GM18868 (cell line): ENCODE results near the gene ALK.
"Not testable (repeated sequence)": the region's sequence is repeated elsewhere in the genome, so short reads cannot be mapped to it uniquely, and the experiment has no call there.

Experiments used
- ATAC-seq: cut with Tn5 transposase; IDR thresholded peaks from one replicate; pipeline ENCODE4 v1.9.1; 2021; ENCODE audit warnings: mild to moderate bottlenecking, moderate library complexity; ENCODE audit not compliant: unreplicated experiment

The ALK gene

GRCh38 chr2:29263886-29264285 is 657.5 kb downstream of the ALK start:
- no peak for ATAC-seq

DNA sequence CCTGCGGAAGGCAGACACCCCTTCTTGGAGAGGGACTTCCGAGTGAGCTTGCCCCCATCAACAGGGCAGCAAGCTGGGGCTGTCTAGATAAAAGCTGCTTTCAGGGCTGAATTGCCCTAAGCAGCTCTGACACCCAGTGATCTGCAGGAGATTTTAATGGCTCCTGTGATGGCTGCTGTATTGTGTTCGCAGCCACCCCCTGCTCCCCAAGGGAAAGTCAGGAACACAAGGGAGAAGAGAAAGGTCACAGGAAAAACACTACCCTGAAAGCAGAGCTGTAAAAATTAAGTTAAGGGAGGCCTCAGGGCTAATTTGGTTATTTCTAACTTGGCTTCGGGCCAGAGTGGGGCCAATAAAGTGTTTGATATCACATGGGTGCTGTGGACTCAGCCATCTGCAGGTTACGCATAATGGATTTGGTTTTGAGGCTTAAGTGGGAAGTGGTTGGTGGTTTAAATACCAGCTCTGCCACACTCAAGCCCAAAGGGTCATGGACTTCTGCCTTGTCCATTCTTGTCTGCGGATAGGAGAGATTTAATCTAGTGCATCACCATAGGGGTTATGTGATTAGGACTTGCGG is 658.6 kb downstream of the ALK start:
- peak; percentile 32 for ATAC-seq

- peak; percentile 74 for ATAC-seq
Measured at GRCh38 chr2:29261003-29261402, 660.4 kb downstream of the ALK start.

GRCh38 chr2:29260142-29260772 is 661.1 kb downstream of the ALK start:
- ATAC-seq = no peak

DNA sequence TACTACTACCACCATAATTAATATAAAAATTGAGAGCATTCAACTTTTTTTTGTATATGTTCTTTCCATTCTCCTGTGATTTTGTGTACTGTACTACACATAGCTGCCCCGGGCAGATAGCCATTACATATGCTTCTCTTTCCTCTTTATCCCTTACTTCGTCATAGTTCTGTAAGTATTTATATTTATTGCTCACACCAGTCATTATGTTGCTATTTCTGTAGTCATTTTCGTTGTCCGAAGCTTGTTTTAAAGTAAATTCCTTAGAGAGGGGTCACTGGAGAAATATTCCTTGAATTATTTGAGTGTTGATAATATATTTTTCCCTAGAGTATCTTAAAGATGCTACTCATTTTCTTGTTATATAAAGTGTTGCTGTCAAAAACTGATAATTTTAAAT is 662.2 kb downstream of the ALK start:
- ATAC-seq = no peak

DNA sequence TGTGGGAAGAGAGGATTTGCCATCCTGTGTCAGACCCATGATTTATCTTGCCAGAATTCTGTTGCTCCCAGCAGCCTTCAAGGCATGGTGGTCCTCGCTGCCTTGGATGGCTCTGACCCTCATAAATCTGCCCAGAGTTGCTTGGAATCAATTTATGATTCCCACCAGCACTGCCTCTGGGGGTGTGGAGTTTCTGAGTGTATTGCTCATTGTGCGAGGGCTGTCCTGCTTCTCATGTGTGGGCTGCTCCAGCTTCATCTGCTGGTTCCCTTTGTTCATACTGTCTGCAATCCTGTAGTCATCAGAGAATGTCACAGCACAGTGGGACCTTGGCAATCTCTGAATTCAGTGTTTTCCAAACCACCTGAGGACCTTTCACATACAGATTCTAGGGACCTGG is 666.4 kb downstream of the ALK start:
- no peak for ATAC-seq

- ATAC-seq = not testable (repeated sequence)
Measured at GRCh38 chr2:29253495-29254275, 667.7 kb downstream of the ALK start.

- no peak for ATAC-seq
Measured at GRCh38 chr2:29253026-29253425, 668.4 kb downstream of the ALK start.

DNA sequence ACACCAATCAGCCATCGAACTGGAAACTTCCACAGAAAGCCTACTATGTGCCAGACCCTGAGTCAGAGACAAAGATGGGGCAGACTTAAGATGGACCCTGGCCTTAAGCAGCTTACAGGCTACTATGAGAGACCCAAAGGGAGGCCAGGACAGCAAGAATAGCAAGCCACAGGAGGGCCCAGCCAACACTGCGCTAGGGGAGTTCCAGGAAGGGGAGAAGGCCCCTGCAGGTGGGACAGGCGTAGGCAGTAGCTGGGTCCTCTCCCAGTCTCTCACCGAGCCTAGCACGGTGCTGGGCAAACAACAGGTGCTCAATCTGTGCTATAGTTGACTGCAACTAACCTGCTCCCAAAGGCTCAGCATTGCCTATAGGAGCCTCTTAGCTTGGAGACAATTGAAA is 670.0 kb downstream of the ALK start:
- no peak for ATAC-seq

DNA sequence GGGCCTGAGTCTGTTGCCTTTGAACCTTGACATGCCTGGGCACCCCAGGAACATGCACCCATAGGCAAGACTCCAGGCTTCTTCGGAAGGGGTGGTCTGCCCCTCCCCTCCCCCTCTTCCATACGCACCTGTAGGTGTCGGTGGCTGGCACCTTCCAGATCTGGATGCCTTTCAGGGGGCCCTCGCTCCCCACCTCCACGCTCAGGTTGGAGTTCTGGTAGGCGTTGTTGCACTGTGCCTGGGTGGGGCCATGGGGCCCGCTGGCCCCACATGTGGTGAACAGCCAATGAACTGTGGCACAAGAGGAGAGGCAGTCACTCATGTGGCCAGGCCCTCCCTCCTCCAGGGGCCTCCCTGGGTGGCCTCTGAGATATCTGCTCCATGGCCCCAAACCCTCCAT is 670.4 kb downstream of the ALK start:
- no peak for ATAC-seq

GRCh38 chr2:29249666-29250253 is 671.6 kb downstream of the ALK start:
- ATAC-seq = no peak

- no peak for ATAC-seq
Measured at GRCh38 chr2:29247336-29247914, 674.0 kb downstream of the ALK start.

GRCh38 chr2:29246383-29247300 is 674.7 kb downstream of the ALK start:
- ATAC-seq = no peak

DNA sequence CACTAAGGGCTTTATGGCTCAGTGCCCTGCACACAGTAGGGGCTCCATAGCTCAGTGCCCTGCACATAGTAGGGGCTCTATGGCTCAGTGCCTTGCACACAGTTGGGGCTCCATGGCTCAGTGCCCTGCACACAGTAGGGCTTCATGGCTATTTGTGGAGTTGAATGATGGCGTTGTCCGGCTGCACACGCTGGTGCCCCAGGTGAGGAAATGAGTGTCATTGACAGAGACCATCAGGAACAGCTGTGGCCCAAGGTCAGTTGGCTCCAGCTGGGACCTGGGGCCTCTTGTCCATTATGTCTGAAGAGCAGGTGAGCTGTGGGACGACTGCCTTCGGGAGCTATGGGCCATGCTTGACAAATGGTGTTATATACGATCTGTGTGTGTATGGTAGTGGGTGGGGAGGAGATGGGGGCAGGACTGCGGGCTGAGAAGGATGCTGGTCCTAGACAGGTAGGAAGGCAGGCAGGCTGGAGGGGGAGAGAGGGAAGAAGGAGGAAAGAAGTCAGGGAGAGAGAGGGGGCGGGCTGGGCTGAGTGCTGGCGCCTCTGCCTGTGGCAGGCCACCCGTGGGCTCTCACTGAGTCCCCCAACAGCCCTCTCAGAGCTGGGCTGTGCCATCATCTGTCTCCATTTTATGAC is 675.5 kb downstream of the ALK start:
- no peak for ATAC-seq

- not testable (repeated sequence) for ATAC-seq
Measured at GRCh38 chr2:29245035-29245741, 676.2 kb downstream of the ALK start.

GRCh38 chr2:29242621-29243375 is 678.6 kb downstream of the ALK start:
- ATAC-seq = no peak

DNA sequence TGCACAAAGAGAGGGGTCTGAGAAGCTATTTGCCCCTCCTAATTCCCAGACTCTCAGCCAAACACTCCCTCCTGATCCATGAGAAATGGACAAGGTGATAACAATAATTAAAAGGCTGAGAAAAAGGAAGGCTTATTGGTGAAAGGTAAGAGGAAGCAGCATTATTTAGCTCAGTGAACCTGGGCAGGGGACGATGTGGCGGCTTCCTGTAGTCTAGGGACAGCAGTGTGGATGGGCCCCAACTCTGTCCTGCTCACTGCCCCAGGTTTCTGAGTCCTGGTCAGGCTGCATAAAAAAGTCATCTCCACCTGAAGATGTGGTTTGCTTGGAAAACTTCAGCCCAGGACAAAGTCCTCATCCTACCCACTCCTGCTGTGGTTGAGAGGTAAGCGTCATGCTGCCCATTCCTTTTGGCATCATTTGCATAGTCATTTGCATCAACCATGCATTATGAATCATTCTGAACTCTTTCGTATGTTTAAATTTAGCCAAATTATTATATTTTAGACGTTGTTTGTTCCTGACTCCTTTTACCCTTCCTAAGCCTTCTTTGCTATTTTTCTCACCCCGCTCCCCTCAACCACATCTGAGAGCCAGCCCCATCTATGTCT is 679.3 kb downstream of the ALK start:
- ATAC-seq = no peak

DNA sequence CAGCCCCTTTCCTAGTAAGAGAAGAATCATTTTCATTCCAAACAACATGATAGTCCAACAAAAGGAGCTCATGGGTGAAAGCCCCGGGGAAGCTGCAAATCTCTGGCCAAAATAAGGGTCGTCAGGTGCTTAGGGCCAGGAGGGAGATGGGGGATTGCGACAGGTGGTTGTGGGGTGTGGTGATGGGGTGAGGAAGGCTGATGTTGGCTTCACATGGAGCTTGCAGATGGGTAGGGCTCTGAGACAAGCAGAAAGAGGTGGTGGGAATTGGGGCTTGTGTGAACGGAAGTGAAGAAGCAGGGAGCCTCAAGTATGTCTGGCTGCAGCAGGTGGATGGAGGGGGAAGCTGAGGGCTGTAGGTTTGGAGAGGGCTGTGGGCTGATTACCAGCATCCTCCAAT is 680.0 kb downstream of the ALK start:
- no peak for ATAC-seq
